ENCODE results near the gene SLC32A1.

SLC32A1 gene

DNA sequence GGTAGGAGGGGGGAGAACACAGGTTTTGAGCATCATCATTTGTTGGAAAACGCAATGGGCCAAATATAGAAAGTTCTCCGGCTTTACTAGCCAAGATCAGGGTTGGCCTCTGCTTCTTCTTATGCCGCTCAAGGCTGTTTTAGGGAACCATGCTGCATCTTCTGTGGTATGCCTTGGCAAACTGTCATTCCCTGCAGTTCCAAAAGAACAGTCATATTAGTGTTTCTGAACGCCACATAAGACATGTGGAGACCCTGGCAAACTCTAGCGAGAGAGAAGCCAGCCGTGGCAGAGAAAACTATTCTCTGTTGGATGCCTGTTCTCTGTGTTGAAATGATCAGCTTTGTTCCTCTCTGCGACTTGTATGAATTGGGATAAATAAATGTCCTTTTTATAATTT, 34.8 kb downstream of the SLC32A1 start:
- Histone ChIP-seq H3K27me3 (ENCODE audit: insufficient read depth, low read depth) (no peaks in the 10 kb centered on the region), H3K27ac (no peak overlapping the region), H3K79me2 (ENCODE audit: insufficient read depth, low read depth) (no peaks in the 10 kb centered on the region), H3K4me1 (ENCODE audit: low read depth, poor library complexity, severe bottlenecking) (peaks cover 26% of the 10 kb centered on the region), H3K4me3 (IDR thresholded peaks at IDR 0.05; ENCODE audit: insufficient read depth, low read depth, low read length) (no peak overlapping the region), H3K36me3 (ENCODE audit: insufficient read depth) (no peaks in the 10 kb centered on the region), H3K4me2 (no peak overlapping the region), H4K20me1 (ENCODE audit: insufficient read depth) (no peaks in the 10 kb centered on the region), H3K9ac (no peak overlapping the region), H2AFZ (ENCODE audit: low read depth) (no peak overlapping the region)
- TF ChIP-seq, protein P1, sequence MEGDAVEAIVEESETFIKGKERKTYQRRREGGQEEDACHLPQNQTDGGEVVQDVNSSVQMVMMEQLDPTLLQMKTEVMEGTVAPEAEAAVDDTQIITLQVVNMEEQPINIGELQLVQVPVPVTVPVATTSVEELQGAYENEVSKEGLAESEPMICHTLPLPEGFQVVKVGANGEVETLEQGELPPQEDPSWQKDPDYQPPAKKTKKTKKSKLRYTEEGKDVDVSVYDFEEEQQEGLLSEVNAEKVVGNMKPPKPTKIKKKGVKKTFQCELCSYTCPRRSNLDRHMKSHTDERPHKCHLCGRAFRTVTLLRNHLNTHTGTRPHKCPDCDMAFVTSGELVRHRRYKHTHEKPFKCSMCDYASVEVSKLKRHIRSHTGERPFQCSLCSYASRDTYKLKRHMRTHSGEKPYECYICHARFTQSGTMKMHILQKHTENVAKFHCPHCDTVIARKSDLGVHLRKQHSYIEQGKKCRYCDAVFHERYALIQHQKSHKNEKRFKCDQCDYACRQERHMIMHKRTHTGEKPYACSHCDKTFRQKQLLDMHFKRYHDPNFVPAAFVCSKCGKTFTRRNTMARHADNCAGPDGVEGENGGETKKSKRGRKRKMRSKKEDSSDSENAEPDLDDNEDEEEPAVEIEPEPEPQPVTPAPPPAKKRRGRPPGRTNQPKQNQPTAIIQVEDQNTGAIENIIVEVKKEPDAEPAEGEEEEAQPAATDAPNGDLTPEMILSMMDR (conservative IDR thresholded peaks at IDR 0.05; ENCODE audit: low read depth, low read length), result no peak

DNA sequence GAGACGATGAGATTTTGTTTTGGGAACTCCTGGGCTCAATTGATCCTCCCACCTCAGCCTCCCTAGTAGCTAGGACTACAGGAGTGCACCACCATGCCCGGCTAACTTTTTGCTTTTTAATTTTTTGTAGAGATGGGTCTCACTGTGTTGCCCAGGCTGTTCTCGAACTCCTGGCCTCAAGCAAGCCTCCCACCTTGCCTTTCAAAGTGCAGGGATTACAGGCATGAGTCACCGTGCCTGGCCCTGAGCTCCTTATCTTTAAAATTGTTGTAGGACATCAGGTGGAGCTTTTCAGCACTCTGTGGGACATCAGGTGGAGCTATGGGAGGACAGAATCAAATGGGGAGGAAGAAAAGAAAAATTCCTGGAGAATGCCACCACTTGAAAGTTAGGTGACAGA, 36.7 kb downstream of the SLC32A1 start:
- no peaks in the 10 kb centered on the region for H3K79me2 ChIP-seq (ENCODE audit: insufficient read depth, low read depth)
- no peaks in the 10 kb centered on the region for H4K20me1 ChIP-seq (ENCODE audit: insufficient read depth)
- H3K4me3 ChIP-seq (IDR thresholded peaks at IDR 0.05; ENCODE audit: insufficient read depth, low read depth, low read length), result no peak overlapping the region
- peaks cover 7% of the 10 kb centered on the region for H3K4me1 ChIP-seq (ENCODE audit: low read depth, poor library complexity, severe bottlenecking)
- no peak overlapping the region for H3K9ac ChIP-seq
- no peaks in the 10 kb centered on the region for H3K36me3 ChIP-seq (ENCODE audit: insufficient read depth)
- no peaks in the 10 kb centered on the region for H3K27me3 ChIP-seq (ENCODE audit: insufficient read depth, low read depth)
- H2AFZ ChIP-seq (ENCODE audit: low read depth), result no peak overlapping the region
- H3K27ac ChIP-seq, result no peak overlapping the region
- H3K4me2 ChIP-seq, result no peak overlapping the region
- TF ChIP-seq, protein P1 (conservative IDR thresholded peaks at IDR 0.05; ENCODE audit: low read depth, low read length), result no peak

DNA sequence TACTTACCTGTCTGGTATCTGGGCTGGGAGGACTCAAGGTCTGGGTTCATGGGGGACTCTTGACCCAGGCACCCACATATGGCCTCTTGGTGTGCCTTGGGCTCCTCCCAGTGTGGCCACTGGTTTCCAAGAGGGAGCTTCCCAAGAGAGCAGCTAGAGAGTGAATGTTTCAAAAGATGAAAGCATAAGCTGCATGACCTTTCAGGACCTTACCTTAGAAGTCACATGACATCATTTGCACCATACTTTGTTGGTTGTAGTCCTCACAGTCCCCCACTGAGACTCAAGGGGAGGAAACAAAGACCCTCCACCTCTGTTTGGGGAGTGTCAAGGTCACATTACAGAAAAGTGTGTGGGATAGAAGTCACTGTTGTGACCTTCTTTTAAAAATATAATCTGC, 37.9 kb downstream of the SLC32A1 start:
- TF ChIP-seq, protein P1 (conservative IDR thresholded peaks at IDR 0.05; ENCODE audit: low read depth, low read length), result no peak
- Histone ChIP-seq H3K36me3 (ENCODE audit: insufficient read depth) (no peaks in the 10 kb centered on the region), H3K4me2 (no peak overlapping the region), H3K9ac (no peak overlapping the region), H4K20me1 (ENCODE audit: insufficient read depth) (no peaks in the 10 kb centered on the region; the same call in 1 of the 2 replicates), H3K79me2 (ENCODE audit: insufficient read depth, low read depth) (no peaks in the 10 kb centered on the region), H3K27me3 (ENCODE audit: insufficient read depth, low read depth) (no peaks in the 10 kb centered on the region), H3K4me3 (IDR thresholded peaks at IDR 0.05; ENCODE audit: insufficient read depth, low read depth, low read length) (no peak overlapping the region), H3K4me1 (ENCODE audit: low read depth, poor library complexity, severe bottlenecking) (no peaks in the 10 kb centered on the region), H2AFZ (ENCODE audit: low read depth) (no peak overlapping the region), H3K27ac (no peak overlapping the region)

DNA sequence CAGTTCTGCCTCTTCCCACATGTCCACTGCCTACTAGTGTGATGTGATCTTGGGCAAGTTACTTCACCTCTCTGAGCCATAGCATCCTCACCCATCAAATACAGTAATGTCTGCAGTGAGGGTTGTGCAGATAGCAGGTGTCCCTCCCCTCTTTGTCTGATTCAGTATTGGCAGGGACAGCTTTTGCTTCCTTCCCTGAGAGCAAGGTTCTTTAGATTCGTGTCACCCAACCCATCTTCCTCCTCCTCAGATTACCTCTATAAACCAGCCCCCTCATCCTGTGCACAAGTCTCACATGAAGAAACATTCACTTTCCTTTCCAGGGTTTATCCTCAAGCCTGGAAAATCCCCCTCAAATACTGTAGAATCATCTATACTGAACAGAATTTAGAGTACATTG, 39.3 kb downstream of the SLC32A1 start:
- Histone ChIP-seq H3K27ac (no peak overlapping the region), H3K36me3 (ENCODE audit: insufficient read depth) (no peaks in the 10 kb centered on the region; the same call in 1 of the 2 replicates), H3K9ac (no peak overlapping the region), H3K27me3 (ENCODE audit: insufficient read depth, low read depth) (no peaks in the 10 kb centered on the region), H4K20me1 (ENCODE audit: insufficient read depth) (no peaks in the 10 kb centered on the region; the same call in 1 of the 2 replicates), H3K4me1 (ENCODE audit: low read depth, poor library complexity, severe bottlenecking) (no peaks in the 10 kb centered on the region), H3K4me3 (IDR thresholded peaks at IDR 0.05; ENCODE audit: insufficient read depth, low read depth, low read length) (no peak overlapping the region), H3K4me2 (no peak overlapping the region), H3K79me2 (ENCODE audit: insufficient read depth, low read depth) (no peaks in the 10 kb centered on the region), H2AFZ (ENCODE audit: low read depth) (no peak overlapping the region)
- TF ChIP-seq, protein P1 (conservative IDR thresholded peaks at IDR 0.05; ENCODE audit: low read depth, low read length), result no peak
